ENCODE measurements around the gene TSEN2. TPM values are rescaled to one million over a fixed set of nuclear protein-coding genes. Genes with fewer than 3 reads are reported as not detected.

TSEN2 gene
- total and polyA plus RNA-seq, 9 of the 15 experiments (the other 6 are each of a cell fraction or from before 2014, with no cell fraction given): 38.5 to 76.3 (median 46.6) TPM

GRCh38 chr3:12463686-12464085 is 20.6 kb upstream of the TSEN2 start (continued):
- TF ChIP-seq ZFP36 (IDR thresholded peaks at IDR 0.05; ENCODE audit: low read depth, low read length, partially characterized antibody) (no peak), NR1H2 (CRISPR knock-in tag; IDR thresholded peaks at IDR 0.05) (no peak), PATZ1 (CRISPR knock-in tag; IDR thresholded peaks at IDR 0.05; ENCODE audit: borderline replicate concordance) (no peak), KLF16 (IDR thresholded peaks at IDR 0.05) (no peak)

GRCh38 chr3:12464181-12464580 is 20.1 kb upstream of the TSEN2 start:
- Histone ChIP-seq H3K36me3 (ENCODE audit: control insufficient read depth, insufficient read depth, low read length) (no peaks in the 10 kb centered on the region), H3K9ac (ENCODE audit: insufficient read depth in 1 of 2, low read depth in 2 of 2, low read length in 2 of 2) (no peak overlapping the region), H3K27me3 (ENCODE audit: control insufficient read depth in 2 of 2, insufficient read depth in 2 of 2, low read length in 2 of 2) (peaks cover 65 to 82% of the 10 kb centered on the region in 2 experiments), H3K27ac (ENCODE audit: extremely low read depth, low read depth, low read length) (no peak overlapping the region), H3K9me1 (ENCODE audit: control insufficient read depth, insufficient read depth, low read length) (no peaks in the 10 kb centered on the region), H3K4me1 (replicated peaks in 1 of 2; ENCODE audit: control insufficient read depth in 2 of 2, insufficient read depth in 2 of 2, low read length in 2 of 2) (0 out of 5 replicates have a peak, but pooled peaks cover 0 to 3% of the 10 kb centered on the region in 2 experiments), H3K79me2 (ENCODE audit: control insufficient read depth, insufficient read depth, low read length) (no peaks in the 10 kb centered on the region), H4K20me1 (replicated peaks; ENCODE audit: control insufficient read depth, insufficient read depth, low read length) (no peaks in the 10 kb centered on the region), H3K4me2 (ENCODE audit: insufficient read depth, low read length) (no peak overlapping the region), H3K4me3 (no peak overlapping the region), H2AFZ (ENCODE audit: low read depth, low read length) (no peak overlapping the region), H3K9me3 (replicated peaks; ENCODE audit: control insufficient read depth, insufficient read depth, low read depth, low read length) (no peaks in the 10 kb centered on the region)
- TF ChIP-seq GTF2E2 (tag; IDR thresholded peaks at IDR 0.05) (no peak), DIDO1 (tag; IDR thresholded peaks at IDR 0.05; ENCODE audit: low read depth) (no peak), MBD2 (IDR thresholded peaks at IDR 0.05; ENCODE audit: borderline replicate concordance, low read depth) (no peak), FOXJ3 (CRISPR knock-in tag; IDR thresholded peaks at IDR 0.05) (no peak), MTA3 (IDR thresholded peaks at IDR 0.05; ENCODE audit: borderline replicate concordance) (no peak), EWSR1 (IDR thresholded peaks at IDR 0.05; ENCODE audit: borderline replicate concordance, low read depth, partially characterized antibody) (no peak)
- TF ChIP-seq, protein P1, sequence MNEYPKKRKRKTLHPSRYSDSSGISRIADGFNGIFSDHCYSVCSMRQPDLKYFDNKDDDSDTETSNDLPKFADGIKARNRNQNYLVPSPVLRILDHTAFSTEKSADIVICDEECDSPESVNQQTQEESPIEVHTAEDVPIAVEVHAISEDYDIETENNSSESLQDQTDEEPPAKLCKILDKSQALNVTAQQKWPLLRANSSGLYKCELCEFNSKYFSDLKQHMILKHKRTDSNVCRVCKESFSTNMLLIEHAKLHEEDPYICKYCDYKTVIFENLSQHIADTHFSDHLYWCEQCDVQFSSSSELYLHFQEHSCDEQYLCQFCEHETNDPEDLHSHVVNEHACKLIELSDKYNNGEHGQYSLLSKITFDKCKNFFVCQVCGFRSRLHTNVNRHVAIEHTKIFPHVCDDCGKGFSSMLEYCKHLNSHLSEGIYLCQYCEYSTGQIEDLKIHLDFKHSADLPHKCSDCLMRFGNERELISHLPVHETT (CRISPR knock-in tag; conservative IDR thresholded peaks at IDR 0.05 in 1 of 2, IDR thresholded peaks at IDR 0.05 in 1 of 2): no peak
- intact Hi-C loops (cut with micrococcal nuclease): no loop called here
- FAIRE-seq (no peak), DNase-seq (ENCODE audit: extremely low read depth in 1 of 4, low spot score in 3 of 4) (no peak), ATAC-seq (no peak)
- CTCF ChIA-PET (ENCODE audit: low intra/inter-chr PET ratio): no interaction called here
- POLR2A ChIA-PET: interaction anchor here (0.5 kb wide), 2 partner anchors 294 to 626 kb away, joined by 3 read pairs; no protein-coding TSS in a partner anchor
- in situ Hi-C loops (cut with MboI): no loop called here
- BruUV-seq (replicated peaks): no TSS peak

All from K562 (cell line).